Parathyroid adenoma (tissue), 2 donors: ENCODE measurements around the gene DNAJB11.
A peak's percentile ranks its signal among the peaks of the same experiment; 100 is the strongest.

Experiments
- H2AFZ ChIP-seq: fragments of 300-600 bp; sonication (generic); one replicate; pipeline ENCODE4 v1.7.0; 2017; ENCODE audit warnings: antibody characterized with exemption, mild to moderate bottlenecking
- H3K27ac ChIP-seq: fragments of 300-600 bp; sonication (generic); one replicate; pipeline ENCODE4 v1.7.0; 2017
- H3K27me3 ChIP-seq: fragments of 300-600 bp; sonication (generic); one replicate; pipeline ENCODE4 v1.7.0; 2017; ENCODE audit warnings: low read length; ENCODE audit not compliant: control insufficient read depth, insufficient read depth
- H3K36me3 ChIP-seq: fragments of 300-600 bp; sonication (generic); one replicate; pipeline ENCODE4 v1.7.0; 2017; ENCODE audit warnings: low read length; ENCODE audit not compliant: control insufficient read depth, insufficient read depth
- H3K4me1 ChIP-seq: fragments of 300-600 bp; sonication (generic); one replicate; pipeline ENCODE4 v1.7.0; 2017; ENCODE audit warnings: control low read depth
- H3K4me2 ChIP-seq: fragments of 300-600 bp; sonication (generic); one replicate; pipeline ENCODE4 v1.7.0; 2017; ENCODE audit warnings: low read length
- H3K4me3 ChIP-seq: fragments of 300-600 bp; sonication (generic); one replicate; pipeline ENCODE4 v1.7.0; 2017; ENCODE audit warnings: low read depth, low read length
- H3K79me2 ChIP-seq: fragments of 300-600 bp; sonication (generic); one replicate; pipeline ENCODE4 v1.7.0; 2017; ENCODE audit warnings: control low read depth
- H3K9ac ChIP-seq: fragments of 300-600 bp; sonication (generic); one replicate; pipeline ENCODE4 v1.7.0; 2017; ENCODE audit warnings: mild to moderate bottlenecking
- H3K9me3 ChIP-seq: fragments of 300-600 bp; sonication (generic); one replicate; pipeline ENCODE4 v1.7.0; 2017; ENCODE audit warnings: low read length; ENCODE audit not compliant: control insufficient read depth
- TF ChIP-seq, protein P1 (sequence below): fragments of 300-600 bp; sonication (generic); IDR thresholded peaks from one replicate; pipeline ENCODE4 v1.7.0; 2017; ENCODE audit warnings: antibody characterized with exemption, mild to moderate bottlenecking
- donor health status: primary hyperparathyroidism.

The DNAJB11 gene

DNA sequence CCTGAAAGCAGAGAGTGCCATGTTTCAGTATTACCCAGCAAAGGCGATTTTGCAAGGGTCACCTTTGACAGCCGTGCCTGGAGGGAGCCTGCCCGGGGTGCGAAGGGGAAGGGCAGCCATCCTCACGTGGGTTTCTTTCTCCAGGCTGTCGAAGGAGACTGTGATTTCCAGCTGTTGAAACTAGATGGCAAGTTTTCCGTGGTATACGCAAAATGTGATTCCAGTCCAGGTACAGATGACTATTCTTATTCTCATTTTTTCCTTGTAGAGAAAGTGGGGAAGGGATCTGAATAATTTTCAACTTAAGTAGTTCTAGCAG lies 45.7 kb downstream of the DNAJB11 start:
- Histone ChIP-seq H2AFZ (no peak overlapping the region), H3K79me2 (no peaks in the 10 kb centered on the region), H3K36me3 (no peaks in the 10 kb centered on the region), H3K27me3 (no peaks in the 10 kb centered on the region), H3K27ac (no peak overlapping the region), H3K9ac (no peak overlapping the region), H3K4me3 (no peak overlapping the region), H3K4me2 (no peak overlapping the region), H3K4me1 (no peaks in the 10 kb centered on the region), H3K9me3 (no peaks in the 10 kb centered on the region)
- TF ChIP-seq, protein P1, sequence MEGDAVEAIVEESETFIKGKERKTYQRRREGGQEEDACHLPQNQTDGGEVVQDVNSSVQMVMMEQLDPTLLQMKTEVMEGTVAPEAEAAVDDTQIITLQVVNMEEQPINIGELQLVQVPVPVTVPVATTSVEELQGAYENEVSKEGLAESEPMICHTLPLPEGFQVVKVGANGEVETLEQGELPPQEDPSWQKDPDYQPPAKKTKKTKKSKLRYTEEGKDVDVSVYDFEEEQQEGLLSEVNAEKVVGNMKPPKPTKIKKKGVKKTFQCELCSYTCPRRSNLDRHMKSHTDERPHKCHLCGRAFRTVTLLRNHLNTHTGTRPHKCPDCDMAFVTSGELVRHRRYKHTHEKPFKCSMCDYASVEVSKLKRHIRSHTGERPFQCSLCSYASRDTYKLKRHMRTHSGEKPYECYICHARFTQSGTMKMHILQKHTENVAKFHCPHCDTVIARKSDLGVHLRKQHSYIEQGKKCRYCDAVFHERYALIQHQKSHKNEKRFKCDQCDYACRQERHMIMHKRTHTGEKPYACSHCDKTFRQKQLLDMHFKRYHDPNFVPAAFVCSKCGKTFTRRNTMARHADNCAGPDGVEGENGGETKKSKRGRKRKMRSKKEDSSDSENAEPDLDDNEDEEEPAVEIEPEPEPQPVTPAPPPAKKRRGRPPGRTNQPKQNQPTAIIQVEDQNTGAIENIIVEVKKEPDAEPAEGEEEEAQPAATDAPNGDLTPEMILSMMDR: no peak

DNA sequence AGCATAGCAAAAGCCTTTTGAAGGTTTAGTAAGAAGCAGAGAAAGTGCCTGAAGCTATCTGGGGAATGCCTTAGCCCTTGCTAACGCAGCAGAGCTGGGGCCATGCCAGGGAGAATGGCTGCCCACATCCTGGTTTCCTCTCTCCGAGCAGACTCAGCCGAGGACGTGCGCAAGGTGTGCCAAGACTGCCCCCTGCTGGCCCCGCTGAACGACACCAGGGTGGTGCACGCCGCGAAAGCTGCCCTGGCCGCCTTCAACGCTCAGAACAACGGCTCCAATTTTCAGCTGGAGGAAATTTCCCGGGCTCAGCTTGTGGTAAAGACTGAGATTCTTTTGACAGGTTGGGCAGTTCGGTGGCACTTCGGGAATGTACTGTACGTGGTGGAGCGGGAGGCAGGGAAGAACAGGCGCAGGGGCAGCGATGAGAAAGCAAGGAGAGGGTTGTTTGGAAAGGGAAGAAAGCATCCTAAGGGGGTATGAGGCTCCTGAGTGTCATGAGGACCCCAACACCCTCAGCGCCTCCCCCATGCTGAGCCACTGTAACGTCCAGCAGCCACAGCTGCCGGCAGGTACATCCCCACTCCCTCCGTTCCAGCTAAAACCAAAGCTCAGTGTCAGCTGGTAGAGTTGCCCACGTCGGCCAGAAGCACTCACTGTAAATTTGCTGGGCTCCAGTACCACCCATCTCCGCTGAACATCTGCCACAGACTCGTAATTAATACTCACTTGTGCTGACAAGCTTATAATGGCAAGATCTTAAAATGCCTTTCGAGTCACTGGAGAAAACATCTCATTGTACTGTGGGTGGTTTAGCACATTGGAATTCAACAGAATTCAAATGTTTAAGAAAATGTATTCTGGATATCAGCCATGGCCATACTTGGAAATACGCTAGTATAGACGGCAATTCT lies 46.8 kb downstream of the DNAJB11 start:
- Histone ChIP-seq H2AFZ (peak overlapping the region; percentile 84), H3K4me3 (no peak overlapping the region), H3K79me2 (no peaks in the 10 kb centered on the region), H3K4me2 (peak overlapping the region; percentile 17), H3K4me1 (no peaks in the 10 kb centered on the region), H3K27me3 (no peaks in the 10 kb centered on the region), H3K36me3 (no peaks in the 10 kb centered on the region), H3K9me3 (no peaks in the 10 kb centered on the region), H3K9ac (no peak overlapping the region), H3K27ac (no peak overlapping the region)
- TF ChIP-seq, protein P1: peak; percentile 81

DNA sequence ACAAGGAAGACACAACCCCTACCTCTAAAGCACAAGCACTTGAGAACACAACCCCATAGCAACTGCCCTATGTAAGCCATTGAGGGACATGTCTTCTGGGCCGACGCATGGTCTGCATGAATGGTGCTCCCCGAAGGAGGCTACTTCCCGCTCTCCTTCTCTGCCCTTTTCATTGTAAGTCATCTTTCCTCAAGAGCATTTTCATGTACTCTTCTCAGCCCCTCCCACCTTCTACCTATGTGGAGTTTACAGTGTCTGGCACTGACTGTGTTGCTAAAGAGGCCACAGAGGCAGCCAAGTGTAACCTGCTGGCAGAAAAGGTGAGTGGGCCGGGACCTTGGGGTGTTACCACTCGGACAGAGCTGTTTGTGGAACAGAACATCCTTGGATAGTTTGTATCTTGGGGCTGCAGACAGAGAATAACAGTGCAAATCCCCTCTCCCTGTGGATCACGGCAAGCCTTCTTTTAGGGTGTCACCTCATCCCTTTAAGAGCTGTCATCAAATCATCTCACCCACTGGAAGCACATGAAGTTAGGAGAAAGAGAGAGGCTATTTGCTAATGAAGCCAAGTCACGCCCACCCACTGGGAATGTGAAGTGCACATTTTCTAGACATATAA lies 47.9 kb downstream of the DNAJB11 start:
- Histone ChIP-seq H3K27me3 (no peaks in the 10 kb centered on the region), H3K9me3 (no peaks in the 10 kb centered on the region), H3K79me2 (no peaks in the 10 kb centered on the region)

GRCh38 chr3:186619787-186620212 lies 49.3 kb downstream of the DNAJB11 start:
- Histone ChIP-seq H3K9me3 (no peaks in the 10 kb centered on the region), H3K4me3 (no peak overlapping the region), H3K9ac (no peak overlapping the region), H3K79me2 (no peaks in the 10 kb centered on the region), H2AFZ (no peak overlapping the region), H3K27ac (no peak overlapping the region), H3K27me3 (no peaks in the 10 kb centered on the region), H3K4me2 (no peak overlapping the region), H3K36me3 (no peaks in the 10 kb centered on the region), H3K4me1 (no peaks in the 10 kb centered on the region)
- TF ChIP-seq, protein P1: no peak

More for the DNA sequence above, 47.9 kb downstream of the DNAJB11 start:
- Histone ChIP-seq H3K36me3 (no peaks in the 10 kb centered on the region), H3K4me3 (no peak overlapping the region), H3K9ac (no peak overlapping the region), H3K4me2 (no peak overlapping the region), H3K4me1 (no peaks in the 10 kb centered on the region), H2AFZ (no peak overlapping the region), H3K27ac (no peak overlapping the region)
- TF ChIP-seq, protein P1: no peak
